HCT116 (cell line): ENCODE results near the gene ZBTB17. TPM values are rescaled to one million over a fixed set of nuclear protein-coding genes. Genes with fewer than 3 reads are reported as not detected.

Experiments
- ATAC-seq: fragments of 200-7000 bp; cut with Tn5 transposase; 2 replicates; pipeline ENCODE4 v1.9.1; 2020; ENCODE audit warnings: mild to moderate bottlenecking, moderate library complexity
- BruUV-seq: library from RNA; stranded (reverse); fragments of 400-500 nt; replicated peaks from 2 replicates; lab custom pipeline; 2021; lab: Mats Ljungman, UMichigan
- CTCF ChIA-PET: fragments of 300-600 bp; sonication (Branson Sonifier 250); formaldehyde crosslinking; loops from one replicate; lab custom pipeline; 2021; ENCODE audit warnings: antibody characterized with exemption; lab: Charles Lee
- POLR2A ChIA-PET: fragments of 300-600, 350-600 bp; sonication (Branson Sonifier 250); formaldehyde crosslinking; loops from one replicate; lab custom pipeline; 2021; ENCODE audit warnings: antibody characterized with exemption; lab: Charles Lee
- RAD21 ChIA-PET, 2 experiments: fragments of 300-600 bp; sonication (Branson Sonifier 250); formaldehyde crosslinking; loops; one replicate each; lab custom pipeline; 2023; ENCODE audit warnings: low total read pairs in 2 of 2; ENCODE audit not compliant: uncharacterized antibody in 2 of 2, unreplicated experiment in 2 of 2, low non-redundant PET in 1 of 2; lab: Charles Lee
- DNase-seq: peaks from one replicate; pipeline ENCODE4 v3.0.0-alpha.2; 2010; ENCODE audit warnings: low read depth, low spot score
- H2AFZ ChIP-seq: fragments of 200-600 bp; shearing (Covaris generic), sonication (generic); 2 replicates; pipeline ENCODE4 v1.6.1; 2017; ENCODE audit warnings: low read depth, mixed run types, mixed read lengths, antibody characterized with exemption, low read length; ENCODE audit not compliant: poor library complexity, severe bottlenecking
- H3K27ac ChIP-seq: 2 replicates; pipeline ENCODE4 v1.5.1; 2012; ENCODE audit warnings: low read depth, low read length
- H3K27me3 ChIP-seq: fragments of 200-600 bp; sonication (generic); 2 replicates; pipeline ENCODE4 v1.6.1; 2016; ENCODE audit warnings: mixed run types, low read length, mixed read lengths; ENCODE audit not compliant: insufficient read depth
- H3K36me3 ChIP-seq, 2 experiments: fragments of 200-500 bp in 1 of 2; fragments of 200-600 bp in 1 of 2; sonication (Bioruptor generic) in 1 of 2; sonication (generic) in 1 of 2; 2 replicates each; pipeline versions ENCODE4 v1.5.1 to v1.6.1; 2014 to 2016; ENCODE audit warnings: low read length in 2 of 2, inconsistent platforms in 1 of 2, mixed read lengths in 1 of 2, mixed run types in 1 of 2; ENCODE audit not compliant: insufficient read depth in 2 of 2, control insufficient read depth in 1 of 2
- H3K4me1 ChIP-seq, 2 experiments: fragments of 200-600 bp in 1 of 2; sonication (generic) in 1 of 2; 2 replicates each; pipeline versions ENCODE4 v1.5.1 to v1.6.1; 2012 to 2017; ENCODE audit warnings: low read length in 2 of 2, inconsistent platforms in 1 of 2, mild to moderate bottlenecking in 1 of 2, mixed read lengths in 1 of 2, mixed run types in 1 of 2, moderate library complexity in 1 of 2; ENCODE audit not compliant: insufficient read depth in 2 of 2, control insufficient read depth in 1 of 2
- H3K4me2 ChIP-seq: fragments of 200-600 bp; sonication (generic); 2 replicates; pipeline ENCODE4 v1.6.1; 2017; ENCODE audit warnings: mixed run types, low read length, mixed read lengths
- H3K4me3 ChIP-seq, 2 experiments: fragments of 200-600 bp in 1 of 2; sonication (generic) in 1 of 2; replicated peaks in 1 of 2; 2 replicates each; pipeline ENCODE4 v1.5.1; 2011 to 2016; ENCODE audit warnings: low read length in 2 of 2, control low read depth in 1 of 2, low read depth in 1 of 2, mild to moderate bottlenecking in 1 of 2, mixed read lengths in 1 of 2, mixed run types in 1 of 2
- H3K79me2 ChIP-seq: fragments of 200-600 bp; sonication (generic); 2 replicates; pipeline ENCODE4 v1.6.1; 2017; ENCODE audit warnings: mild to moderate bottlenecking, mixed run types, low read length, moderate library complexity, mixed read lengths; ENCODE audit not compliant: insufficient read depth
- H3K9ac ChIP-seq: fragments of 200-600 bp; sonication (generic); 2 replicates; pipeline ENCODE4 v1.6.1; 2016; ENCODE audit warnings: low read length, mixed read lengths
- H3K9me2 ChIP-seq: fragments of 200-600 bp; sonication (generic), shearing (Covaris generic); 2 replicates; pipeline ENCODE4 v1.6.1; 2017; ENCODE audit warnings: mixed run types, mild to moderate bottlenecking, moderate library complexity; ENCODE audit not compliant: insufficient read depth
- H3K9me3 ChIP-seq, 2 experiments: fragments of 200-500 bp in 1 of 2; fragments of 200-600 bp in 1 of 2; sonication (Bioruptor generic) in 1 of 2; sonication (generic) in 1 of 2; 2 replicates each; pipeline ENCODE4 v1.6.1; 2014 to 2017; ENCODE audit warnings: low read length in 2 of 2, mixed read lengths in 2 of 2, inconsistent platforms in 1 of 2, low read depth in 1 of 2, mild to moderate bottlenecking in 1 of 2, mixed run types in 1 of 2, moderate library complexity in 1 of 2; ENCODE audit not compliant: control insufficient read depth in 1 of 2, insufficient read depth in 1 of 2
- H4K20me1 ChIP-seq: fragments of 200-600 bp; sonication (generic), shearing (Covaris generic); 2 replicates; pipeline ENCODE4 v1.6.1; 2017; ENCODE audit warnings: mixed run types, mild to moderate bottlenecking, moderate library complexity; ENCODE audit not compliant: insufficient read depth
- CBX3 ChIP-seq: IDR thresholded peaks from 2 replicates; pipeline ENCODE4 v1.6.1; 2012; ENCODE audit warnings: low read depth
- CEBPB ChIP-seq: IDR thresholded peaks from 2 replicates; pipeline ENCODE4 v1.6.1; 2012; ENCODE audit warnings: low read depth
- EGR1 ChIP-seq: IDR thresholded peaks from 2 replicates; pipeline ENCODE4 v1.6.1; 2012; ENCODE audit warnings: low read depth
- EZH2 ChIP-seq: fragments of 200-600 bp; sonication (generic); IDR thresholded peaks from 2 replicates; pipeline ENCODE4 v1.6.1; 2017; ENCODE audit warnings: antibody characterized with exemption, mixed run types
- JUND ChIP-seq: IDR thresholded peaks from 2 replicates; pipeline ENCODE4 v1.6.1; 2012
- POLR2AphosphoS5 ChIP-seq: IDR thresholded peaks from 2 replicates; pipeline ENCODE4 v1.6.1; 2011; ENCODE audit warnings: mild to moderate bottlenecking, low read depth, low read length, moderate library complexity
- RAD21 ChIP-seq: IDR thresholded peaks from 2 replicates; pipeline ENCODE4 v1.6.1; 2012; ENCODE audit warnings: low read depth, mild to moderate bottlenecking
- REST ChIP-seq: IDR thresholded peaks from 2 replicates; pipeline ENCODE4 v1.6.1; 2012; ENCODE audit warnings: low read depth
- TCF7L2 ChIP-seq: IDR thresholded peaks from 2 replicates; pipeline ENCODE4 v1.7.0; 2011; ENCODE audit warnings: borderline replicate concordance, inconsistent platforms; ENCODE audit not compliant: insufficient read depth, insufficient read length; ENCODE audit errors: extremely low read depth
- ZNF274 ChIP-seq: fragments of 200-500 bp; sonication (Bioruptor generic); IDR thresholded peaks from 2 replicates; pipeline ENCODE4 v1.6.1; 2014; ENCODE audit warnings: mild to moderate bottlenecking, low read depth, low read length, inconsistent platforms
- intact Hi-C: fragments of 100-400 bp; cut with micrococcal nuclease; formaldehyde crosslinking; loops from 2 replicates; pipeline ENCODE4 v1.10.0; 2022
- total RNA-seq: library from RNA; stranded (reverse); gene quantifications from one replicate; pipeline ENCODE4 v1.2.1, GENCODE V29; 2021; ENCODE audit not compliant: unreplicated experiment
- TF ChIP-seq, protein P1 (sequence below), 3 experiments: fragments of 200-600 bp in 1 of 3; sonication (generic) in 1 of 3; IDR thresholded peaks in 2 of 3; conservative IDR thresholded peaks in 1 of 3; 2 replicates each; pipeline ENCODE4 v1.5.1; 2012 to 2017; ENCODE audit warnings: low read depth in 2 of 3, low read length in 2 of 3, antibody characterized with exemption in 1 of 3, borderline replicate concordance in 1 of 3, control low read depth in 1 of 3, mild to moderate bottlenecking in 1 of 3, mixed read lengths in 1 of 3, mixed run types in 1 of 3, moderate library complexity in 1 of 3; ENCODE audit not compliant: insufficient read depth in 1 of 3
- TF ChIP-seq, protein P2 (sequence below): IDR thresholded peaks from 2 replicates; pipeline ENCODE4 v1.6.1; 2011; ENCODE audit warnings: mild to moderate bottlenecking, low read length, moderate library complexity; ENCODE audit not compliant: insufficient replicate concordance; ENCODE audit errors: extremely low read depth

Gene ZBTB17
- total RNA-seq, 1 experiment from 2014 or later = 31.6 TPM

- no peak overlapping the region for H3K4me3 ChIP-seq
- peaks cover 55 to 63% of the 10 kb centered on the region in 2 experiments for H3K36me3 ChIP-seq
- H3K79me2 ChIP-seq = peaks cover 39% of the 10 kb centered on the region
- ChIA-PET CTCF (no interaction called here), POLR2A (no interaction called here), RAD21 (no interaction called here)
- no peaks in the 10 kb centered on the region for H3K4me1 ChIP-seq
- no peak overlapping the region for H2AFZ ChIP-seq
- H3K27ac ChIP-seq = no peak overlapping the region
- H3K9me3 ChIP-seq = no peaks in the 10 kb centered on the region
- H4K20me1 ChIP-seq = no peaks in the 10 kb centered on the region
- no peaks in the 10 kb centered on the region for H3K9me2 ChIP-seq
- no peak for ATAC-seq
- no peaks in the 10 kb centered on the region for H3K27me3 ChIP-seq
- no TSS peak for BruUV-seq
- H3K9ac ChIP-seq = no peak overlapping the region
- H3K4me2 ChIP-seq = no peak overlapping the region
- intact Hi-C loops = no loop called here
- no peak for DNase-seq
- TF ChIP-seq RAD21 (no peak), CEBPB (no peak), ZNF274 (no peak), POLR2AphosphoS5 (no peak), CBX3 (no peak), EGR1 (no peak), EZH2 (no peak), JUND (no peak), TCF7L2 (no peak), REST (no peak)
- TF ChIP-seq, protein P1, sequence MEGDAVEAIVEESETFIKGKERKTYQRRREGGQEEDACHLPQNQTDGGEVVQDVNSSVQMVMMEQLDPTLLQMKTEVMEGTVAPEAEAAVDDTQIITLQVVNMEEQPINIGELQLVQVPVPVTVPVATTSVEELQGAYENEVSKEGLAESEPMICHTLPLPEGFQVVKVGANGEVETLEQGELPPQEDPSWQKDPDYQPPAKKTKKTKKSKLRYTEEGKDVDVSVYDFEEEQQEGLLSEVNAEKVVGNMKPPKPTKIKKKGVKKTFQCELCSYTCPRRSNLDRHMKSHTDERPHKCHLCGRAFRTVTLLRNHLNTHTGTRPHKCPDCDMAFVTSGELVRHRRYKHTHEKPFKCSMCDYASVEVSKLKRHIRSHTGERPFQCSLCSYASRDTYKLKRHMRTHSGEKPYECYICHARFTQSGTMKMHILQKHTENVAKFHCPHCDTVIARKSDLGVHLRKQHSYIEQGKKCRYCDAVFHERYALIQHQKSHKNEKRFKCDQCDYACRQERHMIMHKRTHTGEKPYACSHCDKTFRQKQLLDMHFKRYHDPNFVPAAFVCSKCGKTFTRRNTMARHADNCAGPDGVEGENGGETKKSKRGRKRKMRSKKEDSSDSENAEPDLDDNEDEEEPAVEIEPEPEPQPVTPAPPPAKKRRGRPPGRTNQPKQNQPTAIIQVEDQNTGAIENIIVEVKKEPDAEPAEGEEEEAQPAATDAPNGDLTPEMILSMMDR (IDR thresholded peaks at IDR 0.05 in 2 of 3, conservative IDR thresholded peaks at IDR 0.05 in 1 of 3; ENCODE audit: borderline replicate concordance in 1 of 3, insufficient read depth in 1 of 3, low read depth in 2 of 3, low read length in 2 of 3) = no peak
- TF ChIP-seq, protein P2, sequence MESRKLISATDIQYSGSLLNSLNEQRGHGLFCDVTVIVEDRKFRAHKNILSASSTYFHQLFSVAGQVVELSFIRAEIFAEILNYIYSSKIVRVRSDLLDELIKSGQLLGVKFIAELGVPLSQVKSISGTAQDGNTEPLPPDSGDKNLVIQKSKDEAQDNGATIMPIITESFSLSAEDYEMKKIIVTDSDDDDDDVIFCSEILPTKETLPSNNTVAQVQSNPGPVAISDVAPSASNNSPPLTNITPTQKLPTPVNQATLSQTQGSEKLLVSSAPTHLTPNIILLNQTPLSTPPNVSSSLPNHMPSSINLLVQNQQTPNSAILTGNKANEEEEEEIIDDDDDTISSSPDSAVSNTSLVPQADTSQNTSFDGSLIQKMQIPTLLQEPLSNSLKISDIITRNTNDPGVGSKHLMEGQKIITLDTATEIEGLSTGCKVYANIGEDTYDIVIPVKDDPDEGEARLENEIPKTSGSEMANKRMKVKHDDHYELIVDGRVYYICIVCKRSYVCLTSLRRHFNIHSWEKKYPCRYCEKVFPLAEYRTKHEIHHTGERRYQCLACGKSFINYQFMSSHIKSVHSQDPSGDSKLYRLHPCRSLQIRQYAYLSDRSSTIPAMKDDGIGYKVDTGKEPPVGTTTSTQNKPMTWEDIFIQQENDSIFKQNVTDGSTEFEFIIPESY = no peak
These were observed 44.5 kb downstream of the ZBTB17 start for GRCh38 chr1:15931401-15931800.
